ENCODE measurements around the gene LRRC74B.

DNA sequence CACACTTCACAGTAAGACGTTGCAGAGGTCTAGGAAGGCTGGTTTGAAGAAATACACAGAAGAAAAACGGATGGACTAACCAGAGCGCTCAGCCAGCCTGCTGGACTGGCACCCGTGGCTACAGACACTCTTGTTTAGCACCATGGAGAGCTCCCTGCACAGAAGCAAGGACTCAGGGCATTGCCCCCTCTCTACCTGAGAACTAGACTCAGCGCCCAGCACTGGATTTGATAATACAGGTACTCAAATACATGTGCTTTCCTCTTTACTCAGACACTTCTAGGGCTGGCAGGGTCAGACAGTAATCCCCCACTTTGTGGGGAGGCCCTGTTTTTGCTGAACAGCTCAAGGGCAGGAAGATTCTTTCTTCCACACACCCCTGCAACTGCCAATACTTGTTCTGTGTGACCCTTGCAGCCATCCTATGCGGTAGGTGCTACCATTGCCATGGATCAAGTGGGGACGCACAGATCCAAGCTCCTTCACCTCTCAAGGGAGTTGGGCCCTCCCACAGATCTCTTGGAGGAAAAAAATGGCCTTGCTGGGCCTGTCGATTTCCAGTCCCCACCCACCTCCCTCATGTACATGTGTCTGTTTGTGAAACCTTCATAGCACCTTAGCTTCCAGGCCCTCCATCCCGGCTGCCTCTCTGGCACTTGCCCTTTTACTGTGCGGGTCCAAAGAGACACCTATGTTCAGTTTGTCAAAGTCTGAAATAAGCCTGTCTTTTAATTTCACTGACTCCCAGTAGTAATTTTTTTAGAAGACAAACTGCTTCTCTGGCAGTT, 35.9 kb upstream of the LRRC74B start:
- TF ChIP-seq YY1 (IDR thresholded peaks at IDR 0.05; ENCODE audit: insufficient read depth, insufficient read length) (no peak), ZNF274 (IDR thresholded peaks at IDR 0.05; ENCODE audit: low read depth, low read length) (no peak), SUZ12 (IDR thresholded peaks at IDR 0.05; ENCODE audit: extremely low read depth, insufficient read depth, insufficient read length) (no peak)
